ENCODE data around the gene MYL10.

DNA sequence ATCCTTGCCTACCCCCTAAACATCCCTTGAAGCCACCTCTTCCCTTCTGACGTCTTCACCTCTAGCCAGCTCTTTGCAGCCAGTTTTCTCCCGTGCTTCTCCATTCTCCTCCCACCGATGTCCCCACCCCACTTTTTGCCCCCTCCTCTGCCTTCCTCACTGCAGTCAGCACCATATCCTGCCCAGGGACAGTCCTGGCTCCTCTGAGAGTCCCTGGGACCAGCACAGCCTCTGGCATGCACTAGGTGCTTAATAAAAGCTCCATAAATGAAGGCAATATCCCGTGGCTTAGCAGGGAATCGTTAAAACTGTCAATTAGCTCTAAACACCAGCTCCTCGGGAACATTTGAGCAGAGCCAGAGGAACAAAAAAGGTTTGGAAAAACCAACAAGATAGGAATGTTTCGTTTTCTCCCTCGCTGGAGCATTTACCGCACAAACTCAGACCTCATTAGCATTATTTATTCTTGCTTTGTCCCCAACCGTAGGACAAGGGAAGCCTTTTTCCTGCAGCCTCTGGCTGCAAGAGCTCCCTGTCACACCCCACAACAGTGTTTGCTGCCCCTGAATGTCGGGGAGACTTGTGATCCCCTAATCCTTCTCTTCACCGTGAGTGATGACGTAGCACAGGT is 16.1 kb downstream of the MYL10 start:
- no peak for TF ChIP-seq POLR2A (IDR thresholded peaks at IDR 0.05)
- TF ChIP-seq, protein P1, sequence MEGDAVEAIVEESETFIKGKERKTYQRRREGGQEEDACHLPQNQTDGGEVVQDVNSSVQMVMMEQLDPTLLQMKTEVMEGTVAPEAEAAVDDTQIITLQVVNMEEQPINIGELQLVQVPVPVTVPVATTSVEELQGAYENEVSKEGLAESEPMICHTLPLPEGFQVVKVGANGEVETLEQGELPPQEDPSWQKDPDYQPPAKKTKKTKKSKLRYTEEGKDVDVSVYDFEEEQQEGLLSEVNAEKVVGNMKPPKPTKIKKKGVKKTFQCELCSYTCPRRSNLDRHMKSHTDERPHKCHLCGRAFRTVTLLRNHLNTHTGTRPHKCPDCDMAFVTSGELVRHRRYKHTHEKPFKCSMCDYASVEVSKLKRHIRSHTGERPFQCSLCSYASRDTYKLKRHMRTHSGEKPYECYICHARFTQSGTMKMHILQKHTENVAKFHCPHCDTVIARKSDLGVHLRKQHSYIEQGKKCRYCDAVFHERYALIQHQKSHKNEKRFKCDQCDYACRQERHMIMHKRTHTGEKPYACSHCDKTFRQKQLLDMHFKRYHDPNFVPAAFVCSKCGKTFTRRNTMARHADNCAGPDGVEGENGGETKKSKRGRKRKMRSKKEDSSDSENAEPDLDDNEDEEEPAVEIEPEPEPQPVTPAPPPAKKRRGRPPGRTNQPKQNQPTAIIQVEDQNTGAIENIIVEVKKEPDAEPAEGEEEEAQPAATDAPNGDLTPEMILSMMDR (IDR thresholded peaks at IDR 0.05), result no peak
